HepG2 (cell line): ENCODE measurements around the gene RILP. TPM values are rescaled to one million over a fixed set of nuclear protein-coding genes. Genes with fewer than 3 reads are reported as not detected.
A peak's percentile ranks its signal among the peaks of the same experiment; 100 is the strongest.

Experiments used
- ATF2 ChIP-seq: sonication (generic); formaldehyde crosslinking; IDR thresholded peaks from 2 replicates; pipeline ENCODE4 v1.4.0; 2020; ENCODE audit warnings: missing genetic modification reagents
- CENPBD1 ChIP-seq: sonication (generic); formaldehyde crosslinking; IDR thresholded peaks from 2 replicates; pipeline ENCODE4 v1.8.0; 2022; ENCODE audit warnings: missing genetic modification reagents, low read depth, mild to moderate bottlenecking, borderline replicate concordance
- FOXO1 ChIP-seq: sonication (generic); formaldehyde crosslinking; IDR thresholded peaks from 2 replicates; pipeline ENCODE4 v1.4.0; 2020; ENCODE audit warnings: missing genetic modification reagents
- GPBP1L1 ChIP-seq: sonication (generic); formaldehyde crosslinking; IDR thresholded peaks from 2 replicates; pipeline ENCODE4 v1.5.0; 2020; ENCODE audit warnings: mild to moderate bottlenecking, missing genetic modification reagents
- HOXA3 ChIP-seq: sonication (generic); formaldehyde crosslinking; IDR thresholded peaks from 2 replicates; pipeline ENCODE4 v1.5.0; 2020; ENCODE audit warnings: missing genetic modification reagents
- MEIS2 ChIP-seq: sonication (generic); formaldehyde crosslinking; IDR thresholded peaks from 2 replicates; pipeline ENCODE4 v1.9.0; 2021; ENCODE audit warnings: mild to moderate bottlenecking, missing genetic modification reagents
- PAWR ChIP-seq: sonication (generic); formaldehyde crosslinking; IDR thresholded peaks from 2 replicates; pipeline ENCODE4 v1.4.0; 2020; ENCODE audit warnings: missing genetic modification reagents, mild to moderate bottlenecking, borderline replicate concordance
- PAX8 ChIP-seq: sonication (generic); formaldehyde crosslinking; IDR thresholded peaks from 2 replicates; pipeline ENCODE4 v1.8.0; 2022; ENCODE audit warnings: mild to moderate bottlenecking, missing genetic modification reagents, borderline replicate concordance
- PREB ChIP-seq: sonication (generic); formaldehyde crosslinking; IDR thresholded peaks from 2 replicates; pipeline ENCODE4 v1.4.0; 2020; ENCODE audit warnings: missing genetic modification reagents
- SALL1 ChIP-seq: sonication (generic); formaldehyde crosslinking; IDR thresholded peaks from 2 replicates; pipeline ENCODE4 v1.8.0; 2022; ENCODE audit warnings: mild to moderate bottlenecking, missing genetic modification reagents
- SRSF1 ChIP-seq: fragments of 200-400 bp; formaldehyde crosslinking; optimal IDR thresholded peaks from 2 replicates; pipeline ENCODE3; 2017; ENCODE audit warnings: mild to moderate bottlenecking, low read depth, low read length, moderate library complexity
- ZC3H13 ChIP-seq: sonication (generic); formaldehyde crosslinking; IDR thresholded peaks from 2 replicates; pipeline ENCODE4 v1.8.1; 2023; ENCODE audit warnings: mild to moderate bottlenecking, missing genetic modification reagents, moderate library complexity
- ZNF607 ChIP-seq: sonication (generic); formaldehyde crosslinking; IDR thresholded peaks from 2 replicates; pipeline ENCODE4 v1.5.1; 2020; ENCODE audit warnings: missing genetic modification reagents, mild to moderate bottlenecking, borderline replicate concordance
- ZSCAN31 ChIP-seq: sonication (generic); formaldehyde crosslinking; IDR thresholded peaks from 2 replicates; pipeline ENCODE4 v1.5.0; 2020; ENCODE audit warnings: low read depth, mild to moderate bottlenecking, missing genetic modification reagents
- polyA plus RNA-seq, 8 experiments: library from polyadenylated mRNA; depleted of rRNA in 3 of 8; stranded (reverse) in 7 of 8; unstranded in 1 of 8; fragments of >200 nt; fragmentation: Illumina TruSeq in 4 of 8; extraction: Trizol in 4 of 8; gene quantifications; 2 replicates each; pipeline versions ENCODE4 v1.2.1 to v1.2.3, GENCODE V29; 2011 to 2016; ENCODE audit warnings: low read depth in 4 of 8, missing spikeins in 1 of 8, mixed read lengths in 1 of 8; ENCODE audit not compliant: insufficient read depth in 1 of 8
- total RNA-seq, 5 experiments: library from RNA; depleted of rRNA; stranded (reverse); fragments of >200 nt; fragmentation: Illumina TruSeq; extraction: Trizol; gene quantifications; 2 replicates each; pipeline ENCODE4 v1.2.3, GENCODE V29; 2016; ENCODE audit warnings: low read depth in 1 of 5
- TF ChIP-seq, protein P1 (sequence below): sonication (generic); formaldehyde crosslinking; IDR thresholded peaks from 2 replicates; pipeline ENCODE4 v1.5.1; 2020; ENCODE audit warnings: missing genetic modification reagents, mild to moderate bottlenecking, borderline replicate concordance
- TF ChIP-seq, protein P2 (sequence below): IDR thresholded peaks from 2 replicates; pipeline ENCODE4 v1.6.1; 2016; ENCODE audit warnings: control low read depth
- TF ChIP-seq, protein P3 (sequence below): IDR thresholded peaks from 2 replicates; pipeline ENCODE4 v1.6.1; 2018; ENCODE audit warnings: missing genetic modification reagents, mild to moderate bottlenecking, missing compliant biosample characterization

Gene RILP
- total and polyA plus RNA-seq, 2 of the 13 experiments (the other 11 are each of a cell fraction or from before 2014, with no cell fraction given) = 6.6 to 8.1 TPM

- TF ChIP-seq, protein P1, sequence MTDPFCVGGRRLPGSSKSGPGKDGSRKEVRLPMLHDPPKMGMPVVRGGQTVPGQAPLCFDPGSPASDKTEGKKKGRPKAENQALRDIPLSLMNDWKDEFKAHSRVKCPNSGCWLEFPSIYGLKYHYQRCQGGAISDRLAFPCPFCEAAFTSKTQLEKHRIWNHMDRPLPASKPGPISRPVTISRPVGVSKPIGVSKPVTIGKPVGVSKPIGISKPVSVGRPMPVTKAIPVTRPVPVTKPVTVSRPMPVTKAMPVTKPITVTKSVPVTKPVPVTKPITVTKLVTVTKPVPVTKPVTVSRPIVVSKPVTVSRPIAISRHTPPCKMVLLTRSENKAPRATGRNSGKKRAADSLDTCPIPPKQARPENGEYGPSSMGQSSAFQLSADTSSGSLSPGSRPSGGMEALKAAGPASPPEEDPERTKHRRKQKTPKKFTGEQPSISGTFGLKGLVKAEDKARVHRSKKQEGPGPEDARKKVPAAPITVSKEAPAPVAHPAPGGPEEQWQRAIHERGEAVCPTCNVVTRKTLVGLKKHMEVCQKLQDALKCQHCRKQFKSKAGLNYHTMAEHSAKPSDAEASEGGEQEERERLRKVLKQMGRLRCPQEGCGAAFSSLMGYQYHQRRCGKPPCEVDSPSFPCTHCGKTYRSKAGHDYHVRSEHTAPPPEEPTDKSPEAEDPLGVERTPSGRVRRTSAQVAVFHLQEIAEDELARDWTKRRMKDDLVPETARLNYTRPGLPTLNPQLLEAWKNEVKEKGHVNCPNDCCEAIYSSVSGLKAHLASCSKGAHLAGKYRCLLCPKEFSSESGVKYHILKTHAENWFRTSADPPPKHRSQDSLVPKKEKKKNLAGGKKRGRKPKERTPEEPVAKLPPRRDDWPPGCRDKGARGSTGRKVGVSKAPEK (CRISPR knock-in tag) = no peak
- TF ChIP-seq ZC3H13 (CRISPR knock-in tag) (no peak), FOXO1 (CRISPR knock-in tag) (peak; percentile 72; the same call in 1 of the 2 replicates), PREB (CRISPR knock-in tag) (no peak), SRSF1 (no peak), ZSCAN31 (CRISPR knock-in tag) (no peak), GPBP1L1 (no peak), MEIS2 (peak; percentile 59; the same call in 1 of the 2 replicates), HOXA3 (CRISPR knock-in tag) (peak; percentile 47; the same call in 1 of the 2 replicates), CENPBD1 (CRISPR knock-in tag) (no peak), ZNF607 (CRISPR knock-in tag) (no peak; the same call in 1 of the 2 replicates), PAWR (CRISPR knock-in tag) (no peak), ATF2 (CRISPR knock-in tag) (no peak), PAX8 (CRISPR knock-in tag) (no peak), SALL1 (peak; percentile 58; the same call in 1 of the 2 replicates)
- TF ChIP-seq, protein P2, sequence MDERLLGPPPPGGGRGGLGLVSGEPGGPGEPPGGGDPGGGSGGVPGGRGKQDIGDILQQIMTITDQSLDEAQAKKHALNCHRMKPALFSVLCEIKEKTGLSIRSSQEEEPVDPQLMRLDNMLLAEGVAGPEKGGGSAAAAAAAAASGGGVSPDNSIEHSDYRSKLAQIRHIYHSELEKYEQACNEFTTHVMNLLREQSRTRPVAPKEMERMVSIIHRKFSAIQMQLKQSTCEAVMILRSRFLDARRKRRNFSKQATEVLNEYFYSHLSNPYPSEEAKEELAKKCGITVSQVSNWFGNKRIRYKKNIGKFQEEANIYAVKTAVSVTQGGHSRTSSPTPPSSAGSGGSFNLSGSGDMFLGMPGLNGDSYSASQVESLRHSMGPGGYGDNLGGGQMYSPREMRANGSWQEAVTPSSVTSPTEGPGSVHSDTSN (CRISPR knock-in tag) = no peak
- TF ChIP-seq, protein P3, sequence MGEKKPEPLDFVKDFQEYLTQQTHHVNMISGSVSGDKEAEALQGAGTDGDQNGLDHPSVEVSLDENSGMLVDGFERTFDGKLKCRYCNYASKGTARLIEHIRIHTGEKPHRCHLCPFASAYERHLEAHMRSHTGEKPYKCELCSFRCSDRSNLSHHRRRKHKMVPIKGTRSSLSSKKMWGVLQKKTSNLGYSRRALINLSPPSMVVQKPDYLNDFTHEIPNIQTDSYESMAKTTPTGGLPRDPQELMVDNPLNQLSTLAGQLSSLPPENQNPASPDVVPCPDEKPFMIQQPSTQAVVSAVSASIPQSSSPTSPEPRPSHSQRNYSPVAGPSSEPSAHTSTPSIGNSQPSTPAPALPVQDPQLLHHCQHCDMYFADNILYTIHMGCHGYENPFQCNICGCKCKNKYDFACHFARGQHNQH (CRISPR knock-in tag) = no peak
Measured at GRCh38 chr17:1621273-1621954, 28.3 kb downstream of the RILP start (continued).
